ENCODE data around the gene PRAMEF9.
"Not testable (repeated sequence)": the region's sequence is repeated elsewhere in the genome, so short reads cannot be mapped to it uniquely, and the experiment has no call there.

Gene PRAMEF9

DNA sequence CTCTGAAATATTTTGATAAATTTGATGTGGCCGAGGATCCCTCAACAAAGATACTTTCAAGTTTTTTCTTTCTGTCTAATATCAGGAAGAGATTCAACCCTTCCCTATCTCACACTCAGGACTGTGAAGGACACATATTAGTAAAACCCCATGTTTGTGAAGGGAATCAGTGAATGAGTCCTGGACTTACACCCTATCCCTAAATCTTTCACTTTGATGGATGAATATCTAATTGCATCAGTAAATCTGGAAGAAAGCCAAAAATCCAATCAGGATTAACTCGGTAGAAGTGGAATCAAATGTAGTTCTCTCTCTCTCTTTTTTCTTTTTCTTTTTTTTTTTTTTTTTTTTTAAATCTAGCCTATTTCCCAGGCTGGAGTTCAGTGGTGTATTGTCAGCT lies at the start of gene PRAMEF9:
PRAMEF9 (plus strand) TSS at position 301 of the 400 bp plus-strand sequence. CDS start 3,433 bp downstream, outside the sequence.
- H3K36me3 ChIP-seq; H3K4me2 ChIP-seq; H3K9me3 ChIP-seq (replicated peaks in 1 of 11); H3K4me1 ChIP-seq; H3K27me3 ChIP-seq; H3K9ac ChIP-seq; H4K20me1 ChIP-seq; H3K4me3 ChIP-seq; H3K27ac ChIP-seq: not testable (repeated sequence)

DNA sequence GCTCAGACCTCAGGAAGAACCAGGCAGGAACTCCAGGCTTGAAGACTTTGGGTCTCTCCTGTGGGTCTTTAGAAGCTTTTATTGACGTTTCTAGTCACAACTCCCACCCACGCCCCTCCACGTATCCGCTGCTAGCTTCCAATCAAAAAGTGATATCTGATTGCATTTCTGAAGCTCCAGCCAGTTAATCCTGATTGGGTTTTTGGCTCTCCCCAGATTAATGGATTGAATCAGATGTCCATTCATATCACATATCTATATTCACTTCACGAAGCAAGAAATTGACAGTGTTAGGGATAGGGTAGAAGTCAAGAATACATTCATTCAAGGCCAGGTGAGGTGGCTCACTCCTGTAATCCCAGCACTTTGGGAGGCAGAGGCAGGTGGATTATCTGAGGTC lies 15.7 kb upstream of the PRAMEF9 start, which contains the start of gene PRAMEF26:
PRAMEF26 (minus strand) TSS at position 101 of the 400 bp plus-strand sequence. CDS start 2,914 bp downstream, outside the sequence.
- not testable (repeated sequence) for H3K4me3 ChIP-seq; H3K4me1 ChIP-seq; H3K9me3 ChIP-seq (replicated peaks in 1 of 11); H3K36me3 ChIP-seq; H3K9ac ChIP-seq; H4K20me1 ChIP-seq; H3K4me2 ChIP-seq; H3K27ac ChIP-seq; H3K27me3 ChIP-seq

- H3K9me3 ChIP-seq (replicated peaks in 1 of 11); H4K20me1 ChIP-seq: not testable (repeated sequence)
These were observed 6.1 kb upstream of the PRAMEF9 start, which contains the start of gene HNRNPCL4 for GRCh38 chr1:13165531-13165930. HNRNPCL4 (minus strand) TSS chr1:13165631; CDS start chr1:13165467, 164 bp downstream.

DNA sequence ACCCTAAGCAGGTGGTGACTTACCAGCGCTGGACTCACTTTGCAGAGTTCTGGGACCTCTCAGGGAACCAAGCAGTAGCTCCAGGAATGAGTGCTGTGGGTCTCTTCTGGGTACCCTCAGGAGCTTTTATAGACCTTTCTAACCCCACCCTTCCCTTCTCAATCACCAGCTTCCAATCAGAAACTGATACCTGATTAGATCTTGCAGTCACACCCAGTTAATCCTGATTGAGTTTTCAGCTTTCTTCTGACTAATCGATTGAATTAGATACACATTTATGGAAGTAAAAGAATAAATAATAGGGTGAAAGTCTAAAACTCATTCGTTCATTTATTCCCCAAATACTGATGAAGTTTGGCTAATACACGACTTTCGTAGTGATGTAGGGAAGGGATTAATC lies 29.7 kb downstream of the PRAMEF9 start, which contains the start of gene PRAMEF13:
PRAMEF13 (minus strand) TSS at position 101 of the 400 bp plus-strand sequence. CDS start 1,820 bp downstream, outside the sequence.
- H3K27me3 ChIP-seq; H3K9ac ChIP-seq; H3K27ac ChIP-seq; H3K4me1 ChIP-seq; H3K4me3 ChIP-seq; H4K20me1 ChIP-seq; H3K4me2 ChIP-seq; H3K36me3 ChIP-seq; H3K9me3 ChIP-seq (replicated peaks in 1 of 11): not testable (repeated sequence)

More at GRCh38 chr1:13165531-13165930, 6.1 kb upstream of the PRAMEF9 start, which contains the start of gene HNRNPCL4:
- H3K4me1 ChIP-seq, H3K9ac ChIP-seq, H3K36me3 ChIP-seq, H3K27ac ChIP-seq, H3K4me3 ChIP-seq, H3K4me2 ChIP-seq, H3K27me3 ChIP-seq: not testable (repeated sequence)

- H3K27ac ChIP-seq; H3K9me3 ChIP-seq (replicated peaks in 1 of 11); H3K4me3 ChIP-seq; H3K36me3 ChIP-seq; H4K20me1 ChIP-seq; H3K27me3 ChIP-seq; H3K4me1 ChIP-seq; H3K4me2 ChIP-seq; H3K9ac ChIP-seq: not testable (repeated sequence)
These were observed 37.1 kb downstream of the PRAMEF9 start for GRCh38 chr1:13208712-13209111.

GRCh38 chr1:13216619-13217018 lies 45.0 kb downstream of the PRAMEF9 start:
- not testable (repeated sequence) for H4K20me1 ChIP-seq; H3K27me3 ChIP-seq; H3K9ac ChIP-seq; H3K4me2 ChIP-seq; H3K4me1 ChIP-seq; H3K36me3 ChIP-seq; H3K9me3 ChIP-seq (replicated peaks in 1 of 11); H3K27ac ChIP-seq; H3K4me3 ChIP-seq

DNA sequence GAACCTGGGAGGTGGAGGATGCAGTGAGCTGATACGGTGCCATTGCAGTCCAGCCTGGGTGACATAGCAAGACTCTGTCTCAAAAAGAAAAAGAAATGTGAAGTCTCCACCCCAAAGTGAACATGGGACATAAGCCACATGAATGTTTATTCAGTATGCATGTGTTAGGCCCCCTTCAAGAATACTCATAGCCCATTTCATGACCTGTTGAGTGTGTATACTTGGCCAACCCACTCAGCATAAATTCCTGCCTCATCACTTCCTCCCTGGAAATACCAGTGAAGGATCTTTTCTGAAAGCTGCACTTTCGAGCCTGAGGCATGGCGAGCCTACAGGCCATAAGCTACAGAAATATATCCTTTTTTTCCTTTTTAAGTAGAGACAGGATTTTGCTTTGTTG lies 47.6 kb downstream of the PRAMEF9 start:
- not testable (repeated sequence) for H4K20me1 ChIP-seq

DNA sequence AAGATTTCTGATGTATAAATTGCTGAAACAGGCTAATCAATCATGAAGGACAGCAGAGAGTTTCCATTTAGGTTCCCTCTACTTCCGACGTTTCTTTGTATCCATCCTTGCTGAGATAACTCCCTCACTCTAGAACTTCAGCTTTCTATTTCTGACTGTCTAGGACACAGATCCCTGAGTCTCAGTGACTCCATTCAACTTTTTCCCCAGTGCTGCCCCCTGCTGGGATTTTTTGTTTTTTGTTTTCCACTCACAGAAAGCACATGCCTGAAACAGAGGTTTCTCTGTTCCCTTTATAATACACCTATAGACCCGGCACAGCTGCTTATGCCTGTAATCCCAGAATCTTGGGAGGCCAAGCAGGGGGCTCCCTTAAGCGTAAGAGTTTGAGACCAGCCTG lies 51.1 kb downstream of the PRAMEF9 start:
- H3K4me3 ChIP-seq; H3K27ac ChIP-seq; H3K4me2 ChIP-seq; H3K36me3 ChIP-seq; H3K4me1 ChIP-seq; H4K20me1 ChIP-seq; H3K9me3 ChIP-seq (replicated peaks in 1 of 11); H3K9ac ChIP-seq; H3K27me3 ChIP-seq: not testable (repeated sequence)

More for the DNA sequence above, 47.6 kb downstream of the PRAMEF9 start:
- not testable (repeated sequence) for H3K27me3 ChIP-seq; H3K9me3 ChIP-seq (replicated peaks in 1 of 11); H3K9ac ChIP-seq; H3K27ac ChIP-seq; H3K4me3 ChIP-seq; H3K4me1 ChIP-seq; H3K4me2 ChIP-seq; H3K36me3 ChIP-seq

DNA sequence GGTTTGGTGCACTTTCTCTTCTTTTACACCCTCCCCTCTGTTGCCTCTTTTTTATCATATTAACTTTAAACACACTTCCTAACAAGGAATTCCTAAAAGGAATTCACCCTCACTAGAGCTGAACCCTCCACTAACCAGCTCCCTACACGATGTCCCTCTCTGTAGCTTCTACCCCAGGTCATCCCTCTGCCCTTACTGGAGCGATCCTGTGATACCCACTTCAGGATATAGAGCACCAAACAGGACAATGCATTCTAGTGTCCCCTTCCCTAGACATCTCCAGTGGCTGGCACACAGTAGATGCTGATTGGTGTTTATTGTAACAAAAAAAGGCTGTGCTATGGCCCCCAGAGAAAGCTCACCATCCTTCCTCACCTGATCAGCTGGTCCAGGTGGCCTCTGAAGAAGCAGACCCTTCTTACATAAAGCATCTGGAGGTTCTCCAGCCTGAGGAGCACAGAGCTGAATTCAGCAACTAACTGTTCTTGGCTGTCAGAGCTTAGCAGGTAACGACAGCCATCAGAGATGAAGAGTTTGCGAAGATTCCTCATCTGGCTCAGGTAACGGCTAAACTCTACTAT lies 52.9 kb downstream of the PRAMEF9 start:
- Histone ChIP-seq H3K4me3 (no peak overlapping the region), H3K4me2 (no peak overlapping the region), H3K36me3 (no peaks in the 10 kb centered on the region), H3K4me1 (no peaks in the 10 kb centered on the region), H3K9me3 (replicated peaks in 1 of 11) (no peaks in the 10 kb centered on the region), H3K27me3 (no peaks in the 10 kb centered on the region), H3K9ac (no peak overlapping the region), H3K27ac (no peak overlapping the region), H4K20me1 (no peaks in the 10 kb centered on the region)
- TF ChIP-seq Cebpa-rat (IDR thresholded peaks at IDR 0.05): no peak

- not testable (repeated sequence) for H3K9me3 ChIP-seq (replicated peaks in 1 of 11); H3K36me3 ChIP-seq; H3K4me2 ChIP-seq; H3K27ac ChIP-seq; H4K20me1 ChIP-seq; H3K4me1 ChIP-seq; H3K4me3 ChIP-seq; H3K9ac ChIP-seq; H3K27me3 ChIP-seq
These were observed 54.1 kb downstream of the PRAMEF9 start, which contains the start of gene PRAMEF18 for GRCh38 chr1:13225675-13226204. PRAMEF18 (minus strand) TSS chr1:13226154; CDS start chr1:13226106, 48 bp downstream.

DNA sequence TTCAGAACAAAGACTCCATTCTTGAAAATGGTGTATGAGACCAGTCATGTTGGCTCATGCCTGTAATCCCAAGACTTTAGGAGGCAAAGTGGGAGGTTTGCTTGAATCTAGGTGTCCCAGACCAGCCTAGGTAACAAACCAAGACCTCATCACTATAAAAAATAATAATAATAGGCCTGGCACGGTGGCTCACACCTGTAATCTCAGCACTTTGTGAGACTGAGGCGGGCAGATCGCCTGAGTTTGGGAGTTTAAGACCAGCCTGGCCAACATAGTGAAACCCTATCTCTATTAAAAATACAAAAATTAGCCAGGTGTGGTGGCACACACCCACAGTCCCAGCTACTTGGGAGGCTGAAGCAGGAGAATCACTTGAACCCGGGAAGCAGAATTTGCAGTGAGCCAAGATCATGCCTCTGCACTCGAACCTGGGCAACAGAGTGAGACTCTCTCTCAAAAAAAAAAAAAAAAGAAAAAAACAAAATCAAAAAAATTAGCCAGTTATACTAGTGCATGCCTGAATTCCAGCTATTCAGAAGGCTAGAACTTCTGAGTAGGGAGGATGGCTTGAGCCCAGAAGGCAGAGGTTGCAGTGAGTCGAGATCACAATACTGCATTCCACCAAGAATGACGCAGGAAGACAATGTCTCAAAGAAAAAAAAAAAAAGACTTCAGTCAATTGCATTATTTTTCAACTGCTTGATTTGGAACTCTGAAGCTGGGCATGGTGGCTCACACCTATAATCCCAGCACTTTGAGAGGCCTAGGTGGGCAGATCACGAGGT lies 55.8 kb downstream of the PRAMEF9 start:
- H3K4me3 ChIP-seq; H3K4me2 ChIP-seq; H3K27me3 ChIP-seq; H3K36me3 ChIP-seq; H3K27ac ChIP-seq; H3K4me1 ChIP-seq; H3K9me3 ChIP-seq (replicated peaks in 1 of 11); H3K9ac ChIP-seq; H4K20me1 ChIP-seq: not testable (repeated sequence)
